HUDEP-2 (cell line): ENCODE data around the gene MYOM3.

Experiments used
- DNase-seq, 76 experiments: peaks; one replicate each; lab custom pipeline; 2025; ENCODE audit not compliant: unreplicated experiment in 76 of 76; lab: John Stamatoyannopoulos, UW

MYOM3 gene

DNA sequence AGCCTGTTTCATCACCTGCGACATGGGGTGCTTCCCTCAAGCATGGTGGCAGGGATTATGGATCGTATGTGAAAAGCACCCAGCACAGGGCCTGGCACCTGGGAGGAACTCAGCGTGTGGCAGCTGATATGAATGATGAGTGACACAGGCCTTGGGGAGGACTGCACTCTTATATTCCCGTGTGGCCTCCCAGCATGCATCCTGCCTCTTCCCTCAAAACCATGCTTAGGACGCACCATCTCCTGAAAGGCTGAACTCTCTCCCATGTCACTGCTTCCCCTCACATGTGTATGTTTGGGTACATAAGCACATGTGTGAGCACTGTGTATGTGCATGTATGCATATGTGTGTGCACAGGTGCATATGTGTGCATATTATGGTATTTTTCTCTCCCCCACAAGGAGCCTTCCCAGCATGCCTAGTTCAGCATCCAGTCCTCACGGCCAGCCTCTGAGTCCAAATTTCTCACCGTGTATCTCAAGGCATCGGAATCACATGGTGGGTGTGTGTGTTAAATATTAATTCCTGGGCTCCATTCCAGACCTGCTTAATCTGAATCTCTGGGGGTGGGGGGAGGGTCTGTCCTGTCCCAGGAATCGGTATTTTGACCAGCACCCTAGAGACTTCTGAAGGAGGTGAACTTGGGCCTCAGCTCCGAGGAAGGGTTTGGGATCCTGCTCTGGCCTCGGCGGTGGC is 12.8 kb downstream of the MYOM3 start:
- no peak for DNase-seq

DNA sequence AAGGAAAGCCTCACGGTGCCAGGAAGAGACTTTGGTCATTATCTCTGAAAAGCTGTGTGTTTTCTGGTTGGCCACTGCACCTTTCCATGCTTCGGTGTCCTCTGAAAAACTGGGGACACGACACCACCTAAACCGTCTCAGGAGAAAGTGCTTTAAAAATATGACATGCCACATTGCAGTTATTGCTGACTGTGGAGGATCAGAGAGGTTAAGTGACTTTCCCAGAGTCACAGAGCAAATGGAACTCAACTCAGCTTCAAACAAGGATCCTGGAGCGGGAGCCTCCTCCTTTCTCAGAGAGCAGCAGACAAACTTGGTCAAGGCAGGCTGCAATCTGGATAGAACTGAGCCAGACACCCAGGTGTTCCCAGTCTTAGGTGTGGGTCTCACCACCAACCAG is 13.8 kb downstream of the MYOM3 start:
- DNase-seq: no peak

DNA sequence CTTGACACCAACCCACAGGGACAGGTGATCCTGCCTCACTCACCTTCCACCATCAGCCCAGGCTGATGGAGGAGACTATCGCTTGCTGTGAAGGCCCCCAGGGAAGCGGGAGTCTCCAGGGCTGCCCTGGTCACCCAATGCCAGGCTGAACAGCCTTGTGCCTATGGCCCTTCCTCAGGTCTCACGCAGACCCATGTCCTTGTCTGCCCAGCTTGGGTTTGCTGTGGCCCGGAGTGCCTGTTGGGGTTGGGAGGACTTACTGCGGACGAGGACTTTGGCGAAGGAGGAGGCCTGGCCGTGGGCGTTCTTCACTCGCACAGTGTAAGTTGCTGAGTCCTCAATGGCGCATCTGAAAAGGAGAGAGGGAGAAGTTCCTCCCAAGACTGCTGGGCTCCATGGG is 14.3 kb downstream of the MYOM3 start:
- DNase-seq: no peak

DNA sequence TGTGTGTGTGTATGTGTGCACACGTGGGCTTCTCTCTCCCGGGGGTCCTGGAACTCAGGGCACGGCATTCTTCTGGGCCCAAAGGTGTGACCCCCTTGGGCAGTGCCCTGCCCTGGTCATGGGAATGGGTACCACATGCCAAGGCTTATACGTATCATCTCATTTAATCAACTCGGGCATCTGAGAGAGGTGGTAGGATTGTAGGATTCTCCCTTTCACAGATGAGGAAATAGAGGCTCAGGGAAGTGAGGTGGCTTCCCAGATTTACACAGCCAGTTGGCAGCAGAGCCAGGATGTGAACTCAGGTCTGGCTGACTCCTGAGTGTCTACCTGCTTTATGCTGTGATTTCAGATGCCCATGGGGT is 15.2 kb downstream of the MYOM3 start:
- DNase-seq: no peak

DNA sequence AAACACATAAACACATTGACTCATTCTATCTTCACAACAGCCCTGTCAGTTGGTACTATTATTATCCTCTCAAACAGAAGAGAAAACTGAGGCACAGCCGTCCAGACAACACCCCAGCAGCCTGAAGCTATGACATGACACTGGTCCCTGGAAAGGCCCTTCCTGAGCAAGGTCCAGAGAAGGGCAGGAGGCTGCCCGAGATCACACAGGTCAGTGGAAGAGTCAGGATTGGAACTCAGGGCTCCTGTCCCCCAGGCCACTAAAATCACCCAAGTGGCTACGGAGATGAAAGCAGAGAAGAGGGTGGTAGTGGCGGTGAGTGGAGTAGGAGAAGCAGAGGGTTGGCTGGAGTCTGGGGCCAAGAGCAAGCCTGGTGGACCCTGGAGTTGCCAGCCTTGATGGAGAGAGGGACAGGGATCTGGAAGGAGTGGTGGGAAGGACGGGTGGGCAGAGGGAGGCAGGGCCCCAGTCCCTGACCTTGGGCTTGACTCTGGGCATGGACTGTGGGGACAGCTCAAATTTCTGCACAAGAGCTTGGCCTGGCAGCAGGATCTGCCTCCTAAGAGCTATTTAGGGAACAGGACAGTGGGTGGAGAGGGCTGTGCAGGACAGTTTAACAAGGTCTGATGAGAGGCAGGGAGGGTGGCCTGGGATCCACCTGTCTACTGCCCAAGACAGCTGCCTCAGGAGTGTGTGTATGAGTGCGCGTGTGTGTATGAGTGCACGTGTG is 15.8 kb downstream of the MYOM3 start:
- DNase-seq: no peak

DNA sequence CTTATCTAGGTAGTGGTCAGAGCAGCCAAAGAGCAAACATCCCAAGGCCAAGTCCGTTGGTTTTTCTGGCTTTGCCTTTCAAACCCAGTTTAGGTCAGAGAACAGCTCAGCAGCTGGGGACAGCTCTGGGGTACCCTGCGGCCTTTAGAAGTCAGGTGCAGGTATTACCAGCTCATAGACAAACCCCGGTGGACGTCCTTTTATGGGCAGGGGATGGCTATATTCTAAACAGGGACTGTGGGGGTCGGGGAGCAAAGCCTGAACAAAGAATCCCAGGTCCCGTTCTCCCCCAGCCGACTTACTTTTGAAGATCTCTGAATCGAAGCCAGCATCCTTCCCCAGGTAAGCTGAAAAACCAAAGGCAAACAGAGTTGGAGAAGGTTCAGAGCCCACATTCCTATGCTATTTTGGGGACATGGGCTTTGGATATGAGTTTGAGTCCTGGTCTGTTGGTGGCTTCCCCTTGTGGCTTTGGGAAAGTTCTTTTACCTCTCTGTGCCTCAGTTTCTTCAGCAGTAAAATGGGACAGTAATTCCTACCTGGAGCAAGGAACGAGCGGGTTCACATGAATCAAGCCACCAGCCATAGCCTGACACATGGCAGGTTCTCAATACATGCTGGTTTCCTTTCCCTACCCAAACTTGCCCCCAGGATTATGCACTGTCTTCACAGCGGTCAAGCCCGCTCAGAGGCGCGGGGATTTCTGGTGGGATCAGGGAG is 16.6 kb downstream of the MYOM3 start:
- DNase-seq: no peak

DNA sequence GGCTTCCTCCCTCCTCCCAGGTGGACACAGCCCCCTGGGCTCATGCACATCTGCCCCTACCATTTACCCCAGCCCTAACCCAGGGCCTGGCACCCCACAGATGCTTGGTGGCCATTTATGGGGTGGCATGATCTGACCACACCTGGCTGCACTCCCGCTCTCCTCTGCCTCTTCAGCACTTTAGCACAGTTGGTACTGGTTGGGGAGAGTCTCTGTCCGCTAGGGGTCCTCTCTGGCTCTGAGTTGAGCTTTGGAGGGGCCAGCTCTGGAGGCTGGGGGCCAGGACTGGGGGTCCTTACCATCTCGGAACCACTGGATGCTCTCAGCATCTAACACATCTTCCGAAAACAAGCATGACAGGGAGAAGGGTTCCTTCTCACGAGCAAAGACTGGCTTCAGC is 17.4 kb downstream of the MYOM3 start:
- DNase-seq: no peak

DNA sequence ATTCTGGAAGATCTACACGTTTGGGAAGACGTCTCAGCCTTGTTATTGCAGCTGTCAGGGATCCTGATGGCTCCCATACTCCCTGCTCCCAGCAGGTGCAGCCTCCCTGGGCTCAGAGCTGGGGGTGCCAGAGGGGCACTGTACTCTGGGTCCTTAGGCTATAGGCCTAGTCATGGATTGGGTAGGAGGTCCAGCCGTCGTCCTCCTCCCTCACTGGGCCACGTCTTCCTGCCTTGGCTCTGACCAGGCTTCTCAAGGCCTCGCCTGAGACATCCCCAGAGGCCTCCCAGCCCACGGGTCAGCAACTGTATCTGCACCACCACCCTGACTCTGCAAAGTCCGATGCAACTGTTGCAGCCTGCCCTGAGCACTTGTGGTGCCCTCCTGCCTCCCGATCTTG is 18.2 kb downstream of the MYOM3 start:
- DNase-seq: no peak

DNA sequence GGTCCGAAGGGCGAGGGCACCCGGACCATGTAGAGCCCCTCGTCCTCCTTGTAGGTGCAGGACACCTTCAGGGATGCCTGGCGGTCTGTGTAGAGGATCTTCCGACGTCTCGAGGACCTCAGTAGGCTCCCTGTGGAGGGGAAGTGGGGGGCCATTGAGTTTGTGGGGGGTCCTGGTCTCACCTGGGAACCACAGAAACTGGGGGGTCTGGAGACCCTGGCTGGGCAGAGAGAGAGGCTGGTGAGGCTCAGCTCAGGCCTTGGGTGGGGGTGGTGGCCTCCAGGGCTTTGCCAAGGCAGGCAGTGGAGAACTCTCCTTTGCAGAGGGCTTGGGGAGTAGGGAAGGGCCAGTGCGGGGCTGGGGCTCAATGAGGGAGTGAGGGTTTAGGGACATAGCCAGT is 19.0 kb downstream of the MYOM3 start:
- no peak for DNase-seq

DNA sequence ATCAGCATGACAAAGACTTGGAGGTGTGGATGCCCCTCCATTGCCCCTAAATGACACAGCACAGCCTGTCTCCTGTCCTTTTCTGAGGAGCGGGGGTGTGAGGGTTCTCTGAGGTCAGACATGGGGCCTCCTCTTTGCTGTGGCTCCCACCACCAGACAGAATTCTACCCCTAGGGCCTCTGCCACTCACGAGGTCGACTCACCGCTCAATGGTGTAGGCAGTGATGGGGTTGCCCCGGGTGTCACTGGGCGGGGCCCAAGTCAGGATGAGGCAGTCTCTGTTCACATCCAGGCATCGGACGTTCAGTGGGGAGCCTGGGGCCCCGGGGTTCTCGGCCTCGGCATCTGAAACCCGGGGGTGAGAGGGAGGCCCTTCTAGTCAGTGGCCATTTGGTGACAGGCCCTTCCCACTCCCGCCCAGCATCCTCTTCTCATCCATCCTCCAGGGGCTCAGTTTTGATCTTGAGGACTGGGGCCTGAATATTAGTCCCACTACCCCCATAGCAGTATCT is 19.9 kb downstream of the MYOM3 start:
- no peak for DNase-seq

DNA sequence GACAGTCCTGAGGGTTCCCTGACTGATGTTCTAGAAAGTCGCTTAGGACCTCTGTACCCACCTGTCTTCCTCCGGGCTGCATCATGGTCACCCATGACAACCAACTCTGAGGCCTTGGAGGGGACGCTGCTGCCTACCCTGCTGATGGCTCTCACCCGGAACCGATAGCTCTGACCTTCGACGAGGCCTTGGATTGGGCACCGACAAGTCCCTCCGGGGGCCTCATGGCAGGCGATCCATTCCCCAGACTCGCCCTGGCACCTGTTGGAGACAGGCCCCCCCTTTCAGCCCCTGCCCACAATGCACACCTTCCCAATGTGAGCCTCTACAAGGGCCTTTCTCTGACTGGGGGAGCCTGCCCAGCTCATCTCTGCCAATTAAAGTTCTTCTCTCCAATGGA is 21.2 kb downstream of the MYOM3 start:
- no peak for DNase-seq

DNA sequence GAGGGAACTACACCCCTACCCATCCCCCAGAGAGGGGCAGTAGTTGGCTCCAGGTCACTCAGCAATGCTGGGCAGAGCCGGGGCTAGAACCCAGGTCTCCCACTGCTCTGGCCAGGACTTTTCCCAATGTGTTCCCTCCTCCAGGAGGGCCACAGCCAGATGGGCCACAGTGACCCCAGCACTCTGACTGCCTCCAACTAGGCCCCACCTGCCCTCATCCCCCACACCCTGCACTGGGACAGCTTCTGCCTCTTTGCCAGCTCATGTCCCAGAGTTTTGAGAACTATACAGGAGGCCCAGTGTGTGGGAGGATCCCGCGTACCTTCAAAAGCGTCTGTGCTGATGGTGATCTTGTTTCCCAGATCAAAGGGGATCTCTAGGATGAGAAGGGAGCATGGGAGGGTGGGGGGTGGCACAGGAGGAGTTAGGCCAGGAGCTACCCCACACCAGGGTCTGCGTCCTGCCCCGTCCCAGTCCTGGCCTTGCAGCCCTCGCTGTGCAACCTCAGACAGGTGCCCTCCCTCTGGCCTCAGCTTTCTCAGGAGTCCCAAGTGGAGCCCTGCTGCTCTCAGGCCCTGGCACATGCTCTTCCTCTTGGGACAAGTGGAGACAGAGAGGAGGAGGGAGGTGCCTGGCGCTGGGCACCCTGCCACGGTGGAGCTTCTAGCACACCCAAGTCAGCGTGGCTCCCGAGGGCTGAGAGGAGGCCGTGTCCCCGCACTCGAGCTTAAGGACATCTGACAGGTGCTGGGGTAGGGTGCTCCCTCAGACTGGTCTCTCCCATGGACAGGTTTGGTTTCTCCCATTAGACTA is 22.0 kb downstream of the MYOM3 start:
- no peak for DNase-seq

DNA sequence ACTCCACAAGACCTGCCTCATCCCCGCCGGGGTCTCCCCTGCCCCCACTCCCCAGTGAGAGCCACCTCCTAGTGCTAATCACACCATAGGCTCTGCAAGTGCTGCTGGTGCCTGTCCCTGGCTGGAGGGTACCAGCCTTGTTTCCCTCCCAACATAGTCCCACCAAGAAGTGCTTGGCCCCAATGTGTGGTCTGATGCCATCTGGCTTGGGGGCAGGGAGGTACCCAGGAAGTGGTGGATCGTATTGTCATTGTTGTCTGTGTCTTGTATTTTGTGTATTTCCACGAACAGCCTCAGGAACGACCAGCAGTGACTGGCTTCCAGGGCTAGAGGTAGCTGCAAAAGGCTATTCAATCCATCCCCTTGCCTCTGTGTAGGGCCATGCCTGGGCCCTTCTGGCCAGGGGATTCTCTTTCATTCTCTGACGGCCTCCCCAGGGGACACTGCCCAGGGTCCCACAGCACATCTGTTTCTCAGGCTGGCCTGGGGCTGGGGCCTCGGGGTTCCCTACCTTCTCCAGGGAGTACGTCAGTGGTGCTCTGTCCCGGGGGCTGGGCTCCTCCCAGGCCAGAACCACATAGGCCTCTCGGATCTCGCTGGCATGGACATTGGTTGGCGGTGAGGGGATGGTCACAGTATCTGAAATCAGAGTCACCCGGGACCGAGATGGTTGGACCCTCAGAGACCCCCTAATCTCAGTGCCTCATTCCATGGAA is 22.8 kb downstream of the MYOM3 start:
- DNase-seq: no peak

DNA sequence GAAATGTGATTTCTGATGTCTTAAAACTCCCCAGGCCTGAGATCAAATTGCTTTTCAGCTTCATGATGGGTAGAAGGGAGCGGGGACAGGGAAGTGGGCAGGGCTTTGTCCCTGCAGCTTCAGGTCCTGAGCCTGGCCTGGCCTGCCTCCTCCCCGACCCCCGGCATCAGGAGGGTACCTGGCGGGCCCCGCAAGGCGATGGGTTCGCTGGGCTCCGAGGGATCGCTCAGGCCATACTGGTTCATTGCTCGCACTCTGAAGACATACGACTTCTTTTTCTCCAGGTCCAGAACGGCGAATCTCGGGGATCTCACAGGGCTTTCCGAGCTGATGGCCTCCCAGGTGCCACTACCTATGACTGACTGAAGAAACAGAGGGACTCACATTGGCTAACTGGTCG is 25.5 kb downstream of the MYOM3 start:
- DNase-seq: no peak

DNA sequence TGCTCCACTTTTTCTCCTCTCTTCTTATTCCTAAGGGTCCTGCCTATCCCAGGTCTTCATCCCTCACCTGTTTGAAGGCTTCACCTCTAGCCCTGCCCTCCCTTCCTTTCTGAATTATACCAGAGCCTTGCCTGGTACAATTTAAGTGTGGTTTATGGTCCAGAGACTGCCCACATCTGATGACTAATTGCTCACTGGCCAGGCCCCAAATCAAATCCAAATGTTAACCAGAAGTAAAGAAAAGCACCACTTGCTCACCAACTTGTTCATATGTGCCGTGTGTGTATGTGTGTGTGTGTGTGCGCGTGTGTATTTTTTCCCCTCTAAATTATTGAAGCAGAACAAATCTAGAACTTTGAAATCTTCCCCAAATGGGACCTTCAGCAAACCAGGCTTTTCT is 26.4 kb downstream of the MYOM3 start:
- DNase-seq: no peak

DNA sequence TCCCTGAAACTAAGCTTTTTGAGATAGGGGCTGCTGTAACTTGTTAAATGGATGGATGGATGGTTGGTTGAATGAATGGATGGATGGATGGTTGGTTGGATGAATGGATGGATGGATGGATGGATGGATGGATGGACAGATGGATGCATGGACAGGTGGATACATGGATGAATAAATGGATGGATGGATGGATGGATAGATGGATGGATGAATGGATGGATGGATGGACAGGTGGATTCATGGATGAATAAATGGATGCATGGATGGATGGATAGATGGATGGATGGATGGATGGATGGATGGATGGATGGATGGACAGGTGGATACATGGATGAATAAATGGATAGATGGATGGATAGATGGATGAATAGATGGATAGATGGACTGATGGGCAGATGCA is 26.9 kb downstream of the MYOM3 start:
- DNase-seq: no peak

DNA sequence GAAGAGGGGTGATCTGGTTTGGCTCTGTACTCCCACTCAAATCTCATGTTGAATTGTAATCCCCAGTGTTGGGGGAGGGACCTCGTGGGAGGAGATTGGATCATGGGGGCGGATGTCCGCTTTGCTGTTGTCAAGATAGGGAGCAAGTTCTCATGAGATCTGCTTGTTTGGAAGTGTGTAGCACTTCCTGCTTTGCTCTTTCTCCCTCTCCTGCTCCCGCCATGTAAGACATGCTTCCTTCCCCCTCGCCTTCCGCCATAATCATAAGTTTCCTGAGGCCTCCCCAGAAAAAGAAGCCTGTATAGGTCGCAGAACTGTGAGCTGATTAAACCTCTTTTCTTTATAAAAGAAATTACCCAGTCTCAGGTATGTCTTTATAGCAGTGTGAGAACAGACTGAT is 27.9 kb downstream of the MYOM3 start:
- DNase-seq: no peak

DNA sequence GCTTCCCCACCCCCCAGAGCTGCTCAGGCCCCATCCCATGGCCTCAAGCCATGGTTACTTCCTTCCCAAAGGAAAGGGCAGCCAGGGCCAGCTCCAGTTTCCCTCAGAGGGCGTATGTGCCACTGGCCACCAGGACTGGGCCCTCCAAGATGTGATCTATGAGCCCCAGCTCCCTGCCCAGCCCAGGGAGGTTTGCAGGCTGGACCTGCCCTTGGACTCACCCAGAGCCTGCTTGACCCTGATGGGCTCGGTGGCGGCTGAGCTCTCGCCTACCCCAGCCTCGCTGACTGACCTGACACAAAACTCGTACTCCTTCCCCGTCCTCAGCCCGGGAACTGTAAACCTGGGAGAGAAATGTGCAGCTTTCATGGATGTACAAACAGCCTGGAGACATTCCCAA is 29.6 kb downstream of the MYOM3 start:
- DNase-seq: no peak

DNA sequence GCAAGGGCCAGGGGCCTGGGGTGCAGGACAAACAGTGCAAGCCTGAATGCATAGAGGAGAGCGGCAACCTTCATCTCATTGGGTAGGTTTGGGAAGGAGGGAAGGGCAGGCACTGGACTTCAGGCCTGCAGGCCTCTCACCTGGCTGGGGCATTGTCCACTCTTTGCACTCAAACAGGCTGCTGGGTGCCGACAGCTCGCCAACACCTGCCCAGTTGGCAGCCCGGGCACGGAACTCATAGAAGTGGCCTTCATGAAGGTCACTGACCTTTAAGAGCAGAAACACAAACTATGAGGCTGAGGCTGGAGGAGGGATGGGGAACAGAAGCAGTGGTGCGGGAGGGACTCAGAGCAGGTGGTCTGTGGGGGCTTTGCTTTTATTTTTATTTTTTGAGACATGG is 30.7 kb downstream of the MYOM3 start:
- no peak for DNase-seq

DNA sequence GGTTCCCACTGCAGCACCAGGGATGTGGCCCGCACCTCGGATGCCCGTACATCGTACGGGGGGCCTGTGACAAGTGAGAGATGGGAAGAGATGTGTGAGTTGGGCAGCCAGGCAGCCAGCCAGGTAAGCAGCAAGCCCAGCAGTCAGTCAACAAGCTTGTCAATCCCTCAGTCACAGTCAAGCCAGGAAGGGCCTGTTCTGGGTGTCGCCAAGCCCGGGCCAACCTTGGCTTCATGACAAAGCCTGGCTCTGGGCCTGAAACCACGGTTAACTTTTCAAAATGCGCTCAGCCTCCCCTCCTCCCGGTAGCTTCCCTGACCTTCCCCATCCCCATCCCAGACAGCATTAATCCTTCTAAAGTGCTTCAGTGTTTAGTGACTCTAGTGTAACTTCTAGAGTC is 31.8 kb downstream of the MYOM3 start:
- DNase-seq: no peak
